Hindlimb muscle (tissue), 1 donor: ENCODE results near the gene MTG2. TPM values are rescaled to one million over a fixed set of nuclear protein-coding genes. Genes with fewer than 3 reads are reported as not detected.
A peak's percentile ranks its signal among the peaks of the same experiment; 100 is the strongest.

Source experiments
- DNase-seq: peaks from one replicate; pipeline ENCODE4 v3.0.0-alpha.2; 2013
- polyA plus RNA-seq: library from polyadenylated mRNA; unstranded; fragments of 120-200 nt; gene quantifications from one replicate; pipeline ENCODE4 v1.2.1, GENCODE V29; 2013; ENCODE audit not compliant: insufficient read length

Gene MTG2
- 35.7 TPM for polyA plus RNA-seq

DNA sequence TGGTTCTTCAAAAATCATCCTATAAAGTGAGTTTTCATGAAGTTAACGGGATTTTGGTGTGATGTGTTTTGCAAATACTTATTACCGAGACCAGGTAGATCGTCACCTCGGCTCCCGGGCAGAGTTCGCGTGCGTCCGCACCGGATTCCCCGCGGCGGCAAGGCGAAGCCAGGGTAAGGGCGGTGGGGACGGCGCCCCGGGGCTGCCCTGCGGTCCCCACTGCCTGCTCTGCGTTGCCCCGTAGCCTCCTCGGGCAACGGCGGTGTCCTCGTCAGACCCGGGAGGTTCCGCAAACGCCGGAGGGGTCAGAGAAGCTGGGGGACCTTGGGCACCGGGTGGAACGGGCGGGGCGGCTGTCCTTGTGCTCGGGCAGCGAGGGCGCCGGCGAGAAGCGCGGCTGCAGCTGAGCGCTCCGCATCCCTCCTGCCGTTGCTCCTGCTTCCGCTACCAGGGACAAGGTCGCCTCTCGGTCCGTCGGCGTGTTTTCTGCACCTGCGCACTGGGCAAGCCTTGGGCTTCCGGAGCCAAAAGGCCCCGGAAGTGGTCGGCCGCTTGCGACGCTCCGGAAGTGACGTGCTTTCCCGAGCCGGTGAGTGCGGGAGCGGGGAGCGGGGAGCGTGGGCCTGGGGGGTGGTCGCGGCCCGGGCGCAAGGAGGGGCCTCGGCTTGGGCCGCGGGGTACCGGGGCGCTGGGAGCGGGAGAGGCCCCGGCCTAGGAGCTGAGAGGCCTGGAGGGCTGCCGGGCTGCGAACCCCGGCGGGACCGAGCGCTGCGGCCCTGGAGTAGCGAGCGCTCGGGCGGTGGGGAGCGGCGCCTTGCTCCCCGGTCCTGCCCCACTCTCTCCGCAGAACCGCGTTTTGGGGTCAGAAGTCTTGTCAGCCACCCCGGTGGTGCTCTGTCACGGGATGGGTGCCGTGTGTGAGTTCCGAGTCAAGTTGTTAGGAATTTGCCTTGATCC lies at the start of gene MTG2:
Gene MTG2, plus strand, starts transcription at position 560 of the 957 bp plus-strand sequence. CDS start 10,393 bp downstream, outside the sequence.
- peak; percentile 95 for DNase-seq

DNA sequence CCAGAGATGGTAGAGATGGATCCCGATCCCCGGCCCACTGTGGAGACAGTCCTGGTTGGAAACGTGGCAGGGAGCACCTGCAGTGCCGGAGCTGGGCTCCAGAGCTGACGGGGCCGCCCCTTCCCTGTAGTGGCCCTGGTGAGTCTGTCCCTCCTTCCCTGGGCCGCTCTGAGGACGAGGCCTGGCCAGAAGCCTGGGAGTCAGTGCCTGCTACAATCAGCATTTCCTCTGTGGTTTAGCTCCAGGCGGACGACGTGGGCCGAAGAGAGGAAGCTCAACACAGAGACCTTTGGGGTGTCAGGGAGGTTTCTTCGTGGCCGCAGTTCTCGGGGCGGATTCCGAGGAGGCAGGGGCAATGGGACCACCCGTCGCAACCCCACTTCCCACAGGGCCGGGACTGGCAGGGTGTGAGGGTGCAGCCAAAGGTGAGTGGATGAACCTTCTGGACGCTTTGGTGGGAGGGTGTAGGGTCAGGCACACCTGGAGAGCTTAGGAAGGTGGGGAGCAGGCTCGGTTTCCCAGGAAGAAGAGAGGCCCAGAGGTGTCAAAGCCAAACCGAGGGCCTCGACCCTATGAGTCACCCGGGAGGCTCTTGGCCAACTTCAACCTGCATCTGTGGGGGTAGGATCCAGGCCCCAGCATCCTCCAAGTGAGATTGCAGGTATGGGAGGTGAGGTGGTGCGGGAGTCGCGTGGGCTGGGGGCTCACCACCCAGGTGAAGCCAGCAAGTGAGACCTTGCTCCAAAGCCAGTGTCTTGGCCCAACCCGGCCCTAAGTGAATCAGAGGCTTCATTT lies 49.6 kb upstream of the MTG2 start:
- no peak for DNase-seq

DNA sequence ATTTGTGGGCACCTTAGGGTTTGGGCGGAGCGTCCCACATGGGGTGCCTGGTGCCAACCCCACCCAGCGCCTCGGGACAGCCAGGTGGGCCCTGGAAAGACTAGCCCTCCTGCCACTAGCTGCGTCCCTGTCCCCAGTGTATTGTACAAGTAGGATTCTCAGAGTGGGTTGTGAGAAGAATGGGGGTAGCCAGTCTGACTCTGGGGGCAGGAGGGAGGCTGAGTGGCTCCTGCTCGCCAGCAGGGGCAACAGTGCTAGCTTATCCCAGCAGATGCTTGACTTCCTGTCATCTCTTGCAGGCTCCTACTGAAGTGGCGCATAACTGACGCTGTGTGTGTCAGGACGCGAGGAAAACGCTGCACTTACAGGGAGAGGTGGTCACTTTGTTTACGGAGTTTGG lies 49.0 kb upstream of the MTG2 start:
- no peak for DNase-seq

GRCh38 chr20:62134735-62135231 lies 48.0 kb upstream of the MTG2 start:
- no peak for DNase-seq

- DNase-seq, result no peak
Measured at GRCh38 chr20:62135573-62136266, 47.1 kb upstream of the MTG2 start.

- DNase-seq, result peak; percentile 67
Measured at GRCh38 chr20:62136283-62137091, 46.3 kb upstream of the MTG2 start.

DNA sequence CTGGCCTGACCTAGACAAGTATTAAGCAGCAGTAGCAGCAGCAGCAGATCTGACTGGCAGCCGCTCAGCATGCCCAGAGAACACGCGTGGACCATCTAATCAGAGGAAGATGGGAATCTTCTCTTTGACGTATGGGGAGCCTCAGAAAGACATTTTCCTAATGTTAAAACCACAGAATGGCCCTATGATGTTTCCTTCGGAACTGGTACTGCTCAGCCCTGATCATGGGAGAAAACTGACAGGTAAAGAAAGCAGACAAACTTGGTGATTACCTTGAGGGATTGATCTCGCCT lies 45.8 kb upstream of the MTG2 start:
- DNase-seq, result no peak

DNA sequence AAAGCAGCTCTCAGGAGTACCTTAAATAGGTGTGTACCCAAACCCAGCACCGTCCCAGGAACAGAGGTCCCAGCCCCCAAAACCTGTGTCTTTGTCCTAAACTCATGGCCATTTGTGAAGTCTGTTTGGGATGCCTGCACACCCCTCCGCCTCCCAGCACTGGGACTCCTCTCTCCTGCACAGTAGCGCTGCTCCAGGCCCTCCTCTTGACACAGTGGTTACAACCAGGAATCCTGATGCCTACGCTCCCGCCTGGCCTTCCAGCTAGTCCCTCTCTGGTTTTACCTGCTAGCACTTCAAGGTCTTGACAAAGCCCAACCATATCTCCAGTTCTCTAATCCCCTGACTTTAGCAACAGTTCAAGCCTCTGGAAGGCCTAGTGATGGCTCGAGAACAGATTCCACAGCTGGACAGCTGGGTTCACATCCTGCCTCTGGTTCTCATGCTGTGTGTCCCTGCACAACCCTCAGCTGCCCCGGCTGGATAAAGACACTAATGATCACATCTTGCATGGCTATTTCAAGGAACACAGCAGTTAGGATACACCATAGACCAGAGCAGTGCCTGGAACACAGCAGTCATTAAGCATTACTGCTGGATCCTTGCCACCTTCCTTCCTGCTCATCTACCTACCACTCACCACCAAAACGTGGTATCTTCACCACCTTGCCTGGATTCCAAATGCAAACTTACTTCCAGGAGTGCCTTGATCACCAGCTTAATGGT lies 45.2 kb upstream of the MTG2 start:
- no peak for DNase-seq

- DNase-seq, result no peak
Measured at GRCh38 chr20:62138204-62138543, 44.7 kb upstream of the MTG2 start.

DNA sequence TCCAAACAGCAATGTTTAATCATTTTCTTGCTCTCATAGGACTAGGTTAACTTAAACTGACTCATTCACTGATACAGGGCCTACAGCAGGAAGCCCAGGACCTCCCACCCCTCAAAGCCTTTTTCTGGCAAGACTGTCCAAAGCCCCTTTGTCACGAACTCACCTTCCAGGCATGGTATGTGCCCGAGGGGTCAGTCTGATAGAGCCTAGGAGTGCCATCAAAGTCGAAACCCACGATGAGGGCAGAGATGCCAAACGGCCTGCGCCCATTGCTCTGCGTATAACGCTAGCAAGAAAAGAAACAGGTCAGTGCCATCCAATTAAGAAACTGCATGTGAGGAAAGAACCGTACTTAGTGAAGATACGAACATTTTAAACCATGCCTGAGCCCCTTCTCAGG lies 43.9 kb upstream of the MTG2 start:
- no peak for DNase-seq

- DNase-seq, result no peak
Measured at GRCh38 chr20:62139636-62140035, 43.2 kb upstream of the MTG2 start.

DNA sequence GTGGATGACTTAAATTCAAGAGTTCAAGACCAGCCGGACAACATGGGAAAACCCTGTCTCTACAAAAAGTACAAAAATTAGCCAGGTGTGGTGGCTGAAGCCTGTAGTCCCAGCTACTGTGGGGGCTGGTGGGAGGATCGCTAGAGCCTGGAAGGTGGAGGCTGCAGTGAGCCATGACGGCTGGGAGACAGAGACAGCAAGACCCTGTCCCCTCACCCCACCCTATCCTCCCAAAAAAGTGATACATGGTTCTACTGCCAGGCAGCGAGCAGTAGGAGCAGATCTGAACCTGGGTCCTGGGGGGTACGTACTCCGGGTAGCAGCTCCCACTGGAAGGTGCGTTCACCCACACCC lies 41.8 kb upstream of the MTG2 start:
- no peak for DNase-seq

- no peak for DNase-seq
Measured at GRCh38 chr20:62141397-62142251, 41.2 kb upstream of the MTG2 start.

- DNase-seq, result no peak
Measured at GRCh38 chr20:62142252-62143080, 40.4 kb upstream of the MTG2 start.

DNA sequence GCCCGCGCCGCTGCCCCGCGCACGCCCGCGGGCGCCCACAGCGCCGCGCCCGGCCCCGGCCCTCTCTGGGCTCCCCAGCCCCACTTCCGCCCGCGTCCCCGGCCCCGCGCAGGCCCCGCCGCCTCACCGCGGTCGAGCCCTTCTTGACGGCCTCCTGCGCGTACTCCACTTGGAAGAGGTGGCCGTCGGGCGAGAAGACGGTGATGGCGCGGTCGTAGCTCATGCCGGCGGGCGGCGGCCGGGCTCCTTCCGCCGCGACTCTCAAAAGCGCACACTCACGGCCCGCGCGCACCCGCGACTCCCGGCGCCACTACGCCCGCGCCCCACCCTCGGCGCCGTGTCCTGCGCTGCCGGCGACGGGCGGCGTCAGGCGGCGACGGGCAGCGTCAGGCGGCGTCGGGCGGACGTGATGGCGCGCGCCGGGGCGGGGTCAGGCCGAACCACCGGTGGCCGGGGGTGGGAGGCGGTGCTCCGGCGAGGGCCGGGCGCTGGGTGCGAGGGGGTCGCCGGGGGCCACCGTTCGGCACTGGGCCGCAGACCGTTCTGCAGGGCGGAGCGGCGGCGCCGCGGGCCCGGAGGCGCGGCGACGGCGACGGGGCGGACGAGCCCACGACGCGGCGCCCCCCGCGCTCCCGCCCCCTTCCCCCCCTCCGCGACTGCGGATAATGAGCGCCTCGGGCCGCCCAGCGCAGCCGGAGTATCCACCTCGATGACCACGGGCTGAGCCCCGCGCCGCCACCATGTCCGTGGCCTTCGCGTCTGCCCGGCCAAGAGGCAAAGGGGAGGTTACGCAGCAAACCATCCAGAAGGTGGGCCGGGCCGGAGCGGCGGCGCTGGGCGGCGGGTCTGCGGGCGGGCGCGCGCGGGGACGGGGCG lies 39.5 kb upstream of the MTG2 start, which contains the start of the genes PSMA7 and SS18L1:
Gene PSMA7, minus strand, starts transcription at position 314 of the 876 bp plus-strand sequence. Its CDS starts 91 bp downstream, at position 223.
Gene SS18L1, plus strand, starts transcription at position 689 of the 876 bp plus-strand sequence. Its CDS starts 52 bp downstream, at position 741.
- peak; percentile 90 for DNase-seq

GRCh38 chr20:62143957-62144825 lies 38.6 kb upstream of the MTG2 start:
- no peak for DNase-seq

DNA sequence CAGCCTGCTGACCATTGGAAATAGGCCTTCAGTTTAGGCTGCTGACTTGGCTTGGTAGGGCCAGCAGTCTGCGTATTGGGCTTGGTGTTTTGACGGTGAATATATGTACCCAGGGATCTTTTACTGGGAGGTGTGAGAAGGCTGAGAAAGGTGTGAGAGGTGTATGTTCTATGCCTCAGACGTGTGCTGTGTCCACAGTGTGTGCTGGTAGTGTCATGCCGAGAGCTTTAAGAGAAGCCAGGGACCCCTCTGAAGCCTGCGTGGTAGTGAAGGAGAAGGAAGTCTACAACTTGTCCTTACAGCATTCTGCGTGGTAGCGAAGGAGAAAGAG lies 37.2 kb upstream of the MTG2 start:
- DNase-seq, result no peak
